VCaP (cell line): Measurements from ENCODE around the gene CCDC85B.
A peak's percentile ranks its signal among the peaks of the same experiment; 100 is the strongest.

Experiments
- H3K27ac ChIP-seq: fragments of 450-650 bp; 2 replicates; pipeline ENCODE4 v1.5.1; 2017
- CTCF ChIP-seq: fragments of 450-650 bp; conservative IDR thresholded peaks from 2 replicates; pipeline ENCODE4 v1.5.1; 2017; ENCODE audit warnings: mild to moderate bottlenecking, moderate library complexity

The CCDC85B gene

GRCh38 chr11:65896034-65896999, 5.8 kb downstream of the CCDC85B start:
- H3K27ac ChIP-seq, result no peak overlapping the region
- TF ChIP-seq CTCF, result no peak

- no peak overlapping the region for H3K27ac ChIP-seq
These were observed 6.6 kb downstream of the CCDC85B start for GRCh38 chr11:65897020-65897471.

GRCh38 chr11:65898656-65899355, 8.3 kb downstream of the CCDC85B start:
- no peak for TF ChIP-seq CTCF
- no peak overlapping the region for H3K27ac ChIP-seq

More at GRCh38 chr11:65897020-65897471, 6.6 kb downstream of the CCDC85B start:
- TF ChIP-seq CTCF, result no peak

GRCh38 chr11:65899356-65900124, 9.1 kb downstream of the CCDC85B start:
- TF ChIP-seq CTCF, result no peak

GRCh38 chr11:65900125-65900898, 9.8 kb downstream of the CCDC85B start, which contains the start of gene FOSL1:
Gene FOSL1 (minus strand): TSS chr11:65900388. CDS start chr11:65900339, 49 bp downstream.
- H3K27ac ChIP-seq, result peak within 1 kb of the TSS; percentile 33; the same call in 1 of the 2 replicates
- no peak for TF ChIP-seq CTCF

More at GRCh38 chr11:65899356-65900124, 9.1 kb downstream of the CCDC85B start:
- H3K27ac ChIP-seq, result peak overlapping the region; percentile 33; the same call in 1 of the 2 replicates

GRCh38 chr11:65900899-65901180, 10.4 kb downstream of the CCDC85B start:
- peak overlapping the region; percentile 33; the same call in 1 of the 2 replicates for H3K27ac ChIP-seq
- TF ChIP-seq CTCF, result no peak
